MCF 10A (cell line): ENCODE data around the gene SBK2. TPM values are rescaled to one million over a fixed set of nuclear protein-coding genes. Genes with fewer than 3 reads are reported as not detected.

ENCODE experiments used
- BruUV-seq: library from RNA; stranded (reverse); fragments of 400-500 nt; replicated peaks from 2 replicates; lab custom pipeline; 2021; lab: Mats Ljungman, UMichigan
- CTCF ChIA-PET: fragments of 300-600 bp; sonication (Branson Sonifier 250); formaldehyde crosslinking; extraction: SDS; loops from one replicate; lab custom pipeline; 2021; ENCODE audit warnings: antibody characterized with exemption, inconsistent platforms; lab: Yijun Ruan, JAX
- POLR2A ChIA-PET: fragments of 300-600, 350-650 bp; sonication (Branson Sonifier 250); formaldehyde crosslinking; extraction: SDS; loops from one replicate; lab custom pipeline; 2020; ENCODE audit warnings: antibody characterized with exemption, inconsistent platforms; lab: Yijun Ruan, JAX
- DNase-seq: peaks from one replicate; pipeline ENCODE4 v3.0.0-alpha.2; 2018; ENCODE audit not compliant: unreplicated experiment
- H3K27ac Mint-ChIP-seq: one replicate; pipeline ENCODE4 v1.8.0; 2022; ENCODE audit warnings: mild to moderate bottlenecking, low read depth, mixed read lengths; ENCODE audit not compliant: unreplicated experiment
- H3K27me3 Mint-ChIP-seq: one replicate; pipeline ENCODE4 v1.8.0; 2022; ENCODE audit warnings: mixed read lengths; ENCODE audit not compliant: insufficient read depth, unreplicated experiment
- H3K36me3 Mint-ChIP-seq: one replicate; pipeline ENCODE4 v1.8.0; 2022; ENCODE audit warnings: mild to moderate bottlenecking, moderate library complexity, mixed read lengths; ENCODE audit not compliant: insufficient read depth, unreplicated experiment
- H3K4me1 Mint-ChIP-seq: one replicate; pipeline ENCODE4 v1.8.0; 2022; ENCODE audit warnings: mixed read lengths; ENCODE audit not compliant: insufficient read depth, unreplicated experiment
- H3K4me3 Mint-ChIP-seq: one replicate; pipeline ENCODE4 v1.8.0; 2022; ENCODE audit warnings: mild to moderate bottlenecking, moderate library complexity, mixed read lengths; ENCODE audit not compliant: unreplicated experiment
- H3K9me3 Mint-ChIP-seq: one replicate; pipeline ENCODE4 v1.8.0; 2022; ENCODE audit warnings: mixed read lengths; ENCODE audit not compliant: unreplicated experiment
- CTCF ChIP-seq: fragments of 200-600 bp; IDR thresholded peaks from one replicate; pipeline ENCODE4 v1.8.0; 2022; ENCODE audit warnings: antibody characterized with exemption, mild to moderate bottlenecking; ENCODE audit not compliant: unreplicated experiment
- intact Hi-C: fragments of 100-400 bp; cut with micrococcal nuclease; formaldehyde crosslinking; loops from 2 replicates; pipeline ENCODE4 v1.14.1; 2022
- total RNA-seq: library from RNA; stranded (reverse); gene quantifications from 2 replicates; pipeline ENCODE4 v1.2.3, GENCODE V29; 2022

Gene SBK2
- total RNA-seq, 1 experiment from 2014 or later, result not detected

- H3K9me3 Mint-ChIP-seq, result no peaks in the 10 kb centered on the region
- no peak overlapping the region for H3K4me3 Mint-ChIP-seq
- H3K27me3 Mint-ChIP-seq, result peaks cover 5% of the 10 kb centered on the region
- ChIA-PET POLR2A (interaction anchor here (0.8 kb wide), 1 partner anchor 61 kb away, joined by 4 read pairs; the partner anchor contains the start of gene ZNF579), CTCF (interaction anchor here (0.6 to 1.3 kb wide), 3 partner anchors 8 to 113 kb away, joined by 3 to 4 read pairs (median 4); no protein-coding TSS in a partner anchor)
- DNase-seq, result peak; percentile 39
- intact Hi-C loops, result no loop called here
- BruUV-seq, result no TSS peak
- peaks cover 5% of the 10 kb centered on the region for H3K4me1 Mint-ChIP-seq
- H3K36me3 Mint-ChIP-seq, result no peaks in the 10 kb centered on the region
- no peak overlapping the region for H3K27ac Mint-ChIP-seq
- no peak for TF ChIP-seq CTCF
Measured at GRCh38 chr19:55519451-55520311, 17.3 kb downstream of the SBK2 start.

GRCh38 chr19:55516878-55517620, 19.9 kb downstream of the SBK2 start:
- ChIA-PET CTCF (interaction anchor here (0.6 to 8.4 kb wide), 20 partner anchors 9 to 132 kb away, joined by 3 to 122 read pairs (median 4); partner anchors contain the start of gene ZNF865), POLR2A (interaction anchor here (0.6 to 1.3 kb wide), 6 partner anchors 49 to 159 kb away, joined by 3 to 4 read pairs (median 3); no protein-coding TSS in a partner anchor)
- intact Hi-C loops, result loop anchor here (1.0 kb wide), 2 partner anchors 89 to 114 kb away; no protein-coding TSS in a partner anchor
- peak; percentile 94 for DNase-seq
- peaks cover 11% of the 10 kb centered on the region for H3K27me3 Mint-ChIP-seq
- H3K27ac Mint-ChIP-seq, result peak overlapping the region; percentile 74
- no peaks in the 10 kb centered on the region for H3K9me3 Mint-ChIP-seq
- peak overlapping the region; percentile 73 for H3K4me3 Mint-ChIP-seq
- peak; percentile 79 for TF ChIP-seq CTCF
- H3K36me3 Mint-ChIP-seq, result no peaks in the 10 kb centered on the region
- no TSS peak for BruUV-seq
- H3K4me1 Mint-ChIP-seq, result peaks cover 5% of the 10 kb centered on the region

- no peak overlapping the region for H3K4me3 Mint-ChIP-seq
- H3K9me3 Mint-ChIP-seq, result no peaks in the 10 kb centered on the region
- peaks cover 6% of the 10 kb centered on the region for H3K36me3 Mint-ChIP-seq
- no peaks in the 10 kb centered on the region for H3K4me1 Mint-ChIP-seq
- ChIA-PET POLR2A (no interaction called here), CTCF (interaction anchor here (0.6 to 1.9 kb wide), 7 partner anchors 8 to 367 kb away, joined by 3 to 11 read pairs (median 4); no protein-coding TSS in a partner anchor)
- no peaks in the 10 kb centered on the region for H3K27me3 Mint-ChIP-seq
- no peak overlapping the region for H3K27ac Mint-ChIP-seq
- DNase-seq, result no peak
- intact Hi-C loops, result loop anchor here (10.0 kb wide), 1 partner anchor 93 kb away; no protein-coding TSS in a partner anchor
- no TSS peak for BruUV-seq
- no peak for TF ChIP-seq CTCF
Measured at GRCh38 chr19:55508120-55508519, 28.8 kb downstream of the SBK2 start.
